H1 (cell line): ENCODE measurements around the gene CCDC107. TPM values are rescaled to one million over a fixed set of nuclear protein-coding genes. Genes with fewer than 3 reads are reported as not detected.

Experiments used
- CTCF ChIA-PET: fragments of 300-600 bp; sonication (Branson Sonifier 250); formaldehyde crosslinking; loops from one replicate; lab custom pipeline; 2021; ENCODE audit not compliant: partially characterized antibody; lab: Charles Lee
- POLR2A ChIA-PET: fragments of 300-600 bp; sonication (Branson Sonifier 250); formaldehyde crosslinking; loops from one replicate; lab custom pipeline; 2021; ENCODE audit warnings: inconsistent platforms; ENCODE audit not compliant: partially characterized antibody; lab: Charles Lee
- DNase-seq, 2 experiments: peaks; one replicate each; pipeline versions ENCODE4 v3.0.0 to v3.0.0-alpha.2; 2010 to 2022; ENCODE audit warnings: low spot score in 2 of 2, low read depth in 1 of 2, mixed read lengths in 1 of 2
- FAIRE-seq: peaks from 2 replicates; lab custom pipeline; 2011; peaks lifted over from hg19 to GRCh38; lab: Jason Lieb, UNC
- H2AFZ ChIP-seq: 2 replicates; pipeline ENCODE4 v1.8.1; 2012; ENCODE audit warnings: low read length, inconsistent platforms
- H2AK5ac ChIP-seq: 2 replicates; pipeline ENCODE4 v1.6.1; 2013; ENCODE audit warnings: low read depth, low read length
- H2BK120ac ChIP-seq: replicated peaks from 2 replicates; pipeline ENCODE3; 2013; ENCODE audit warnings: low read depth, low read length, inconsistent platforms
- H2BK12ac ChIP-seq: 2 replicates; pipeline ENCODE4 v1.6.1; 2013; ENCODE audit warnings: low read depth, low read length
- H2BK15ac ChIP-seq: 2 replicates; pipeline ENCODE4 v1.6.1; 2013; ENCODE audit warnings: low read length
- H2BK20ac ChIP-seq: 2 replicates; pipeline ENCODE4 v1.6.1; 2013; ENCODE audit warnings: low read length
- H2BK5ac ChIP-seq: 2 replicates; pipeline ENCODE4 v1.6.1; 2013; ENCODE audit warnings: low read depth, low read length
- H3K14ac ChIP-seq: 2 replicates; pipeline ENCODE4 v1.6.1; 2013; ENCODE audit warnings: inconsistent platforms; ENCODE audit not compliant: insufficient read length
- H3K18ac ChIP-seq: 2 replicates; pipeline ENCODE4 v1.6.1; 2013; ENCODE audit warnings: low read length; ENCODE audit errors: extremely low read depth
- H3K23ac ChIP-seq: 2 replicates; pipeline ENCODE4 v1.6.1; 2013; ENCODE audit warnings: inconsistent platforms; ENCODE audit not compliant: insufficient read length
- H3K23me2 ChIP-seq: 2 replicates; pipeline ENCODE4 v1.6.1; 2013; ENCODE audit warnings: low read depth, low read length
- H3K27ac ChIP-seq: 2 replicates; pipeline ENCODE4 v1.6.1; 2011; ENCODE audit warnings: low read depth, low read length, inconsistent platforms
- H3K27me3 ChIP-seq, 4 experiments: replicated peaks in 1 of 4; 1 replicate in 1 of 4; 2 replicates in 3 of 4; pipeline versions ENCODE4 v1.6.1 to v1.8.1; 2011 to 2013; ENCODE audit warnings: low read length in 3 of 4, mild to moderate bottlenecking in 3 of 4, inconsistent platforms in 2 of 4, mixed read lengths in 2 of 4, moderate library complexity in 1 of 4; ENCODE audit not compliant: control insufficient read depth in 3 of 4, insufficient read depth in 3 of 4; ENCODE audit errors: extremely low read depth in 1 of 4
- H3K36me3 ChIP-seq, 4 experiments: 2 replicates each; pipeline versions ENCODE4 v1.6.1 to v1.8.1; 2011 to 2013; ENCODE audit warnings: mild to moderate bottlenecking in 4 of 4, low read length in 3 of 4, moderate library complexity in 2 of 4, control low read depth in 1 of 4, inconsistent platforms in 1 of 4; ENCODE audit not compliant: insufficient read depth in 4 of 4, control insufficient read depth in 2 of 4
- H3K4ac ChIP-seq: replicated peaks from 2 replicates; pipeline ENCODE3; 2013; ENCODE audit warnings: low read length, low read depth, mixed read lengths, inconsistent platforms; ENCODE audit not compliant: insufficient read length
- H3K4me1 ChIP-seq, 4 experiments: replicated peaks in 1 of 4; 1 replicate in 1 of 4; 2 replicates in 3 of 4; pipeline versions ENCODE4 v1.6.1 to v1.8.1; 2011 to 2013; ENCODE audit warnings: low read length in 3 of 4, inconsistent platforms in 2 of 4, mixed read lengths in 1 of 4; ENCODE audit not compliant: insufficient read depth in 4 of 4, control insufficient read depth in 3 of 4
- H3K4me2 ChIP-seq, 2 experiments: 2 replicates each; pipeline versions ENCODE4 v1.6.1 to v1.8.1; 2011 to 2013; ENCODE audit warnings: low read depth in 2 of 2, low read length in 2 of 2, control low read depth in 1 of 2, inconsistent platforms in 1 of 2, mild to moderate bottlenecking in 1 of 2; ENCODE audit not compliant: insufficient read depth in 1 of 2
- H3K4me3 ChIP-seq, 4 experiments: fragments of 200-600, 300-600 bp in 1 of 4; sonication (generic), shearing (Covaris generic), sonication (Bioruptor Twin) in 1 of 4; 2 replicates each; pipeline versions ENCODE4 v1.5.1 to v1.8.1; 2011 to 2016; ENCODE audit warnings: low read length in 4 of 4, low read depth in 3 of 4, control low read depth in 2 of 4, inconsistent platforms in 2 of 4, mild to moderate bottlenecking in 2 of 4, mixed read lengths in 1 of 4, moderate library complexity in 1 of 4; ENCODE audit not compliant: insufficient read depth in 2 of 4; ENCODE audit errors: extremely low read depth in 1 of 4
- H3K56ac ChIP-seq: replicated peaks from 2 replicates; pipeline ENCODE3; 2013; ENCODE audit warnings: low read depth, mild to moderate bottlenecking, mixed read lengths, low read length, inconsistent platforms; ENCODE audit not compliant: insufficient read length
- H3K79me1 ChIP-seq: 2 replicates; pipeline ENCODE4 v1.6.1; 2013; ENCODE audit warnings: low read depth, low read length, control low read depth
- H3K79me2 ChIP-seq, 2 experiments: 2 replicates each; pipeline versions ENCODE4 v1.6.1 to v1.8.1; 2012 to 2013; ENCODE audit warnings: low read length in 2 of 2, mild to moderate bottlenecking in 2 of 2, inconsistent platforms in 1 of 2; ENCODE audit not compliant: insufficient read depth in 2 of 2, control insufficient read depth in 1 of 2
- H3K9ac ChIP-seq, 4 experiments: replicated peaks in 1 of 4; 1 replicate in 1 of 4; 2 replicates in 3 of 4; pipeline versions ENCODE4 v1.6.1 to v1.8.1; 2011 to 2013; ENCODE audit warnings: low read depth in 3 of 4, low read length in 3 of 4, control low read depth in 2 of 4, mild to moderate bottlenecking in 2 of 4, moderate library complexity in 2 of 4, inconsistent platforms in 1 of 4; ENCODE audit errors: extremely low read depth in 1 of 4
- H3K9me3 ChIP-seq, 2 experiments: 2 replicates each; pipeline versions ENCODE4 v1.6.1 to v1.8.1; 2012 to 2013; ENCODE audit warnings: mild to moderate bottlenecking in 2 of 2, moderate library complexity in 2 of 2, control low read depth in 1 of 2, inconsistent platforms in 1 of 2, low read depth in 1 of 2, low read length in 1 of 2, mixed read lengths in 1 of 2; ENCODE audit not compliant: insufficient read depth in 2 of 2
- H4K20me1 ChIP-seq, 2 experiments: replicated peaks in 1 of 2; 2 replicates each; pipeline versions ENCODE3 to v1.8.1; 2011 to 2013; ENCODE audit warnings: inconsistent platforms in 2 of 2, low read length in 2 of 2, mild to moderate bottlenecking in 1 of 2; ENCODE audit not compliant: insufficient read depth in 2 of 2, control insufficient read depth in 1 of 2
- H4K5ac ChIP-seq: 2 replicates; pipeline ENCODE4 v1.6.1; 2013; ENCODE audit warnings: low read length, low read depth, mixed read lengths, inconsistent platforms; ENCODE audit not compliant: insufficient read length
- H4K8ac ChIP-seq: 2 replicates; pipeline ENCODE4 v1.8.0; 2013; ENCODE audit warnings: mild to moderate bottlenecking, moderate library complexity, low read length, inconsistent platforms; ENCODE audit not compliant: insufficient read depth; ENCODE audit errors: extremely low read depth
- H4K91ac ChIP-seq: replicated peaks from 2 replicates; pipeline ENCODE3; 2013; ENCODE audit warnings: low read length, mixed read lengths, inconsistent platforms; ENCODE audit not compliant: insufficient read length
- CHD1 ChIP-seq: IDR thresholded peaks from 2 replicates; pipeline ENCODE4 v1.6.1; 2012; ENCODE audit warnings: low read depth, low read length, improper control_type of control experiment
- CTBP2 ChIP-seq: IDR thresholded peaks from 2 replicates; pipeline ENCODE4 v1.7.0; 2011; ENCODE audit warnings: borderline replicate concordance, mild to moderate bottlenecking, moderate library complexity, mixed read lengths, low read length; ENCODE audit not compliant: insufficient read depth, insufficient read length
- TCF12 ChIP-seq: IDR thresholded peaks from 2 replicates; pipeline ENCODE4 v1.6.1; 2011; ENCODE audit warnings: low read depth, mild to moderate bottlenecking, low read length
- YY1 ChIP-seq: IDR thresholded peaks from 2 replicates; pipeline ENCODE4 v1.6.1; 2011; ENCODE audit warnings: low read depth, mild to moderate bottlenecking, low read length
- WGBS, 2 experiments: shearing (Covaris generic) in 1 of 2; methylation state at CpG; one replicate each; pipeline versions ENCODE4 v1.1.6 to v1.1.7; 2013 to 2015; ENCODE audit warnings: low lambda C conversion rate in 2 of 2, mixed read lengths in 2 of 2, inconsistent platforms in 1 of 2, low coverage in 1 of 2, missing lambda C conversion rate in 1 of 2; ENCODE audit not compliant: insufficient replicate concordance in 2 of 2, insufficient coverage in 1 of 2, insufficient read length in 1 of 2; ENCODE audit errors: extremely low coverage in 1 of 2, missing lambda C conversion rate in 1 of 2; 5-methylcytosine and 5-hydroxymethylcytosine counted together
- polyA plus RNA-seq, 7 experiments: library from polyadenylated mRNA; depleted of rRNA in 3 of 7; stranded (reverse) in 5 of 7; unstranded in 2 of 7; fragments of >200 nt in 5 of 7; fragments of 200-250 nt in 2 of 7; gene quantifications; 1 replicate in 5 of 7; 2 replicates in 1 of 7; 4 replicates in 1 of 7; pipeline versions ENCODE4 v1.2.1 to v1.2.3, GENCODE V29; 2011 to 2013; ENCODE audit warnings: missing spikeins in 2 of 7, mixed read lengths in 2 of 7
- total RNA-seq: library from RNA; stranded (reverse); fragmentation: NEBNext Ultra II Directional; extraction: Animal tissue kit (Norgen Biotek cat#: 25700); gene quantifications from 2 replicates; pipeline ENCODE4 v1.2.1, GENCODE V29; 2021

Gene CCDC107
- total and polyA plus RNA-seq, 2 of the 8 experiments (the other 6 are each of a cell fraction or from before 2014, with no cell fraction given) = 8.2 to 9.0 TPM

DNA sequence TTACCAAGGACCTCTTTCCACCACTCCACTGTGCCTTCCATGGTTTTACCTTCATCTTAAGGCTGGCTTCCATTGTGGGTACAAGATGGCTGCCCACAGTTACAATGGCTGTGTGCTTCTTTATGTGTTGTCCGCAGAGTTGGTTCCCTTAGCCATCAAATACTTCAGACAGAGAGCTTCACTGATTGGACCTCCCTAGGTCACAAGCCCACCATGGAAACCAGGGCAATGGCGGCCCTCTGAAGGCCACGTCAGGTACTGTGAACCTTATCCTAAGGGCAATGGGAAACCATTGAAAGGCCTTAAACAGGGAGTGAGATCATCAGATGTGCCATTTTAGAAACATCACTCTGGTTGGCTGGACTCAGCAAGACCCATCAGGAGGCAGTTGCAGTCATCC lies 9.8 kb downstream of the CCDC107 start:
- Histone ChIP-seq H3K4me3 (no peak overlapping the region), H2BK12ac (no peak overlapping the region), H3K79me2 (no peaks in the 10 kb centered on the region; a peak in 1 of 4 replicates), H2BK15ac (no peak overlapping the region), H3K9ac (no peak overlapping the region), H4K8ac (no peak overlapping the region), H2AK5ac (no peak overlapping the region), H3K4ac (no peak overlapping the region), H3K79me1 (no peaks in the 10 kb centered on the region), H2AFZ (no peak overlapping the region), H3K23me2 (peaks cover 4% of the 10 kb centered on the region; the same call in 1 of the 2 replicates), H4K20me1 (no peaks in the 10 kb centered on the region), H3K27ac (no peak overlapping the region), H4K5ac (no peak overlapping the region), H2BK20ac (no peak overlapping the region), H3K27me3 (no peaks in the 10 kb centered on the region; a peak in 1 of 7 replicates), H3K9me3 (no peaks in the 10 kb centered on the region), H3K23ac (no peak overlapping the region), H3K4me1 (peaks cover 0 to 5% (median 1%) of the 10 kb centered on the region in 4 experiments; a peak in 5 of 7 replicates), H3K4me2 (no peak overlapping the region), H3K36me3 (peaks cover 0 to 9% (median 2%) of the 10 kb centered on the region in 4 experiments; a peak in 2 of 8 replicates), H3K14ac (no peak overlapping the region), H3K56ac (no peak overlapping the region), H2BK5ac (no peak overlapping the region), H4K91ac (no peak overlapping the region), H2BK120ac (no peak overlapping the region), H3K18ac (no peak overlapping the region)
- ChIA-PET CTCF (interaction anchor here (1.1 to 15.9 kb wide), 3 partner anchors 8 to 61 kb away, joined by 3 to 347 read pairs (median 170); partner anchors contain the start of genes CREB3, TLN1 and TPM2), POLR2A (interaction anchor here (0.6 to 4.9 kb wide), 3 partner anchors 11 to 1082 kb away, joined by 3 to 65 read pairs (median 5); partner anchors contain the start of genes CCDC107, RMRP and TPM2)
- no peak for FAIRE-seq
- no peak for DNase-seq
- TF ChIP-seq YY1 (peak; percentile 65; the same call in 1 of the 2 replicates), CHD1 (no peak), TCF12 (no peak), CTBP2 (no peak)
- WGBS, 2 experiments = 84% methylated on average over 3 of the region's 3 CpGs; no CpG with 5 or more reads in 1 of the 2 experiments
